ENCODE measurements around the gene ZNF587. TPM values are rescaled to one million over a fixed set of nuclear protein-coding genes. Genes with fewer than 3 reads are reported as not detected.
"Not testable (repeated sequence)": the region's sequence is repeated elsewhere in the genome, so short reads cannot be mapped to it uniquely, and the experiment has no call there.

The ZNF587 gene
- total RNA-seq, 1 experiment from 2014 or later, result 57.3 TPM

GRCh38 chr19:57867868-57868492, 18.3 kb downstream of the ZNF587 start:
- Histone ChIP-seq H3K4me1 (ENCODE audit: control insufficient read depth, insufficient read depth, low read length) (no peaks in the 10 kb centered on the region), H3K9me3 (ENCODE audit: control insufficient read depth, insufficient read depth, low read depth, low read length) (peaks cover 44% of the 10 kb centered on the region), H3K4me3 (ENCODE audit: low read depth in 2 of 2, low read length in 2 of 2) (no peak overlapping the region), H3K27me3 (ENCODE audit: control insufficient read depth, insufficient read depth, low read length) (no peaks in the 10 kb centered on the region), H3K27ac (ENCODE audit: low read length) (no peak overlapping the region), H3K36me3 (ENCODE audit: control insufficient read depth, insufficient read depth, low read length) (peaks cover 7% of the 10 kb centered on the region; the same call in 1 of the 2 replicates)
- ChIA-PET CTCF (interaction anchor here (0.6 kb wide), 1 partner anchor 21 kb away, joined by 4 read pairs; the partner anchor contains the start of gene ZNF814), POLR2A (no interaction called here)
- no TSS peak for BruUV-seq (replicated peaks)
- ATAC-seq, result no peak
- intact Hi-C loops (cut with micrococcal nuclease; ENCODE audit: unreplicated experiment) (no loop called here), in situ Hi-C loops (cut with HindIII; ENCODE audit: low pct_unique_long_range_greater_than_20kb, low sequenced_read_pairs) (no loop called here)
- no peak for TF ChIP-seq TCF7L2 (IDR thresholded peaks at IDR 0.05; ENCODE audit: low read depth, low read length)
- no peak for TF ChIP-seq CTCF (IDR thresholded peaks at IDR 0.05)
- no peak; the same call in 1 of the 2 replicates for TF ChIP-seq POLR2AphosphoS5 (IDR thresholded peaks at IDR 0.05; ENCODE audit: low read depth, low read length)
- no peak for TF ChIP-seq REST (IDR thresholded peaks at IDR 0.05; ENCODE audit: insufficient read depth in 1 of 2, low read depth in 2 of 2, low read length in 1 of 2)
- no peak for TF ChIP-seq SIN3A (IDR thresholded peaks at IDR 0.05; ENCODE audit: borderline replicate concordance, insufficient read depth, low read depth, low read length)
- DNase-seq (ENCODE audit: low read depth, low spot score), result no peak

- H3K36me3 ChIP-seq (ENCODE audit: control insufficient read depth, insufficient read depth, low read length), result not testable (repeated sequence)
Observed at GRCh38 chr19:57869655-57870054, 20.0 kb downstream of the ZNF587 start.

GRCh38 chr19:57870225-57870624, 20.6 kb downstream of the ZNF587 start:
- intact Hi-C loops (cut with micrococcal nuclease; ENCODE audit: unreplicated experiment) (no loop called here), in situ Hi-C loops (cut with HindIII; ENCODE audit: low pct_unique_long_range_greater_than_20kb, low sequenced_read_pairs) (no loop called here)
- Histone ChIP-seq H3K27ac (ENCODE audit: low read length) (no peak overlapping the region), H3K27me3 (ENCODE audit: control insufficient read depth, insufficient read depth, low read length) (no peaks in the 10 kb centered on the region), H3K4me3 (ENCODE audit: low read depth in 2 of 2, low read length in 2 of 2) (no peak overlapping the region), H3K4me1 (ENCODE audit: control insufficient read depth, insufficient read depth, low read length) (no peaks in the 10 kb centered on the region), H3K9me3 (ENCODE audit: control insufficient read depth, insufficient read depth, low read depth, low read length) (peaks cover 49% of the 10 kb centered on the region), H3K36me3 (ENCODE audit: control insufficient read depth, insufficient read depth, low read length) (peaks cover 4% of the 10 kb centered on the region; the same call in 1 of the 2 replicates)
- ATAC-seq, result no peak
- BruUV-seq (replicated peaks), result no TSS peak
- CTCF ChIA-PET, result no interaction called here
- POLR2A ChIA-PET, result no interaction called here
- TF ChIP-seq SIN3A (IDR thresholded peaks at IDR 0.05; ENCODE audit: borderline replicate concordance, insufficient read depth, low read depth, low read length) (no peak), CTCF (IDR thresholded peaks at IDR 0.05) (no peak), REST (IDR thresholded peaks at IDR 0.05; ENCODE audit: insufficient read depth in 1 of 2, low read depth in 2 of 2, low read length in 1 of 2) (no peak), POLR2AphosphoS5 (IDR thresholded peaks at IDR 0.05; ENCODE audit: low read depth, low read length) (no peak), TCF7L2 (IDR thresholded peaks at IDR 0.05; ENCODE audit: low read depth, low read length) (no peak)
- DNase-seq (ENCODE audit: low read depth, low spot score), result no peak

More at GRCh38 chr19:57869655-57870054, 20.0 kb downstream of the ZNF587 start:
- CTCF ChIA-PET; H3K4me3 ChIP-seq (ENCODE audit: low read depth in 2 of 2, low read length in 2 of 2); intact Hi-C loops (cut with micrococcal nuclease; ENCODE audit: unreplicated experiment); POLR2A ChIA-PET; H3K4me1 ChIP-seq (ENCODE audit: control insufficient read depth, insufficient read depth, low read length); H3K27ac ChIP-seq (ENCODE audit: low read length); ATAC-seq; H3K27me3 ChIP-seq (ENCODE audit: control insufficient read depth, insufficient read depth, low read length); DNase-seq (ENCODE audit: low read depth, low spot score); BruUV-seq (replicated peaks); in situ Hi-C loops (cut with HindIII; ENCODE audit: low pct_unique_long_range_greater_than_20kb, low sequenced_read_pairs): not testable (repeated sequence)
- peaks cover 54% of the 10 kb centered on the region for H3K9me3 ChIP-seq (ENCODE audit: control insufficient read depth, insufficient read depth, low read depth, low read length)
